HuH-7.5 (cell line): Measurements from ENCODE around the gene RBM15B.
"Not testable (repeated sequence)": the region's sequence is repeated elsewhere in the genome, so short reads cannot be mapped to it uniquely, and the experiment has no call there.

Source experiments
- DNase-seq: peaks from one replicate; pipeline ENCODE4 v3.0.0; 2011; ENCODE audit warnings: low spot score

RBM15B gene

DNA sequence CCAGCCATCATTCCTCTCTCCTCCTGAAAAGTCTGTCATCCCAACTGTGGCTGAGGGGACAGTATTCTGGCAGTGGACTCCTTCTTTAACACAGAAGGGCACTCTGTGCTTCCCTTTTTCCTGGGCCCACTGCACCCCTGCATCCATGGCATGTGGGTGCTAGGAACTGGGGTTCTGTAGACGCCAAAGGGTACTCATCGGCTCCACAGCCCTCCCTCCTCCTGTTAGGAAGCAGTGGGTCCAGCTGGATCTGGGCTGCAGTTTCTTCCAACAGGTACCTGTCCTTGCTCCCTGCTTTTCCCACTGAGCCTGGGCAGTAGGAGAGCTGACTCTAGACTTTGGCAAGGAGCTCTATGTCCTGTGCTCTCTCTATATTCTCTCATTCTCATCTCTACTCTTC lies 12.4 kb upstream of the RBM15B start:
- no peak for DNase-seq

GRCh38 chr3:51379301-51379700 lies 11.8 kb upstream of the RBM15B start:
- DNase-seq, result no peak

DNA sequence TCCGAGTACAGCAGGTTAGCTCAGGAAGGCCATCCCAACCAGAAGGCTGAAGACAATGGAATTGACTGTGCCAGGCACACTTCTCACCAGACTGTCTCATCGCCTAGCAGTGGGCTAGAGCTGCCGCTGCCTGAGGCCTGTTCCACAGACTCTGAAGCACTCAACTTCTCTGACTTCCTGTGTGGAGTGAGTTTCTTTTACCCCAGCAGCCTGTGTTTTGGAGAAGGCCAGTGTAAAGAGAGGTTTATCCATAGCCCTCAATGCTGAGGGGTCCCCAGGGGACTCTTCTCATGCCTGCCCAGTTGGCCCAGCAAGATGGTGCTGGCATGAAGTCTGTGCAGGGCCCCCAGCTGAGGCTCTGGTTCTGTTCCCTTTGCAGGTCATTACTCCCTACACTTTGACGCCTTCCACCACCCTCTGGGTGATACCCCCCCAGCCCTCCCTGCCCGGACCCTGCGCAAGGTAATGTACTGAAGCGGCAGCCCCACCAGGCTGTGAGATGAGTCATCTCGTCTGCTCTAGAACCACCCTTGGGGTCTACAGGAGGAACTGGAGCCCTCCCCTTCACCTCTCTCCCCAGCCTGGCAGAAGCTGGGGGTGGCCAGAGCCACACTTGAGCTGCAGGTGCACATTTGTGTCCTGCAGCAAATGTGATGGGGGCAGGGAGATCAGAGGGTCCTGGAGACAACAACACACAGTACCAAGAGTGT lies 11.2 kb upstream of the RBM15B start:
- DNase-seq, result no peak

- DNase-seq, result no peak
Observed at GRCh38 chr3:51380601-51381332, 10.3 kb upstream of the RBM15B start.

DNA sequence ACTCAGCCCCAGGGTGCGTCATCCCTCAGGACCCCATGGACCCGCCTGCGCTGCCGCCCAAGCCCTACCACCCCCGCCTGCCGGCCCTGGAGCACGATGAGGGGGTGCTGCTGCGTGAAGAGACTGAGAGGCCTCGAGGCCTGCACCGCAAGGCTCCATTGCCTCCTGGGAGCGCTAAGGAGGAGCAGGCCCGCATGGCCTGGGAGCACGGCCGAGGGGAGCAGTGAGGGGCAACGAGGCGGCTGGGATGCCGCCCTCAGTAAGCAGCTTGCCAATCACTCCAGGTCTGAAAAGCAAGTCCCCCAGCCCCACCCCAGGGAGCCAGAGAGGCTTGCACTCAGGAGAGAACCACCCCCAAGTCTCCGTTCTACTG lies 9.8 kb upstream of the RBM15B start:
- no peak for DNase-seq

DNA sequence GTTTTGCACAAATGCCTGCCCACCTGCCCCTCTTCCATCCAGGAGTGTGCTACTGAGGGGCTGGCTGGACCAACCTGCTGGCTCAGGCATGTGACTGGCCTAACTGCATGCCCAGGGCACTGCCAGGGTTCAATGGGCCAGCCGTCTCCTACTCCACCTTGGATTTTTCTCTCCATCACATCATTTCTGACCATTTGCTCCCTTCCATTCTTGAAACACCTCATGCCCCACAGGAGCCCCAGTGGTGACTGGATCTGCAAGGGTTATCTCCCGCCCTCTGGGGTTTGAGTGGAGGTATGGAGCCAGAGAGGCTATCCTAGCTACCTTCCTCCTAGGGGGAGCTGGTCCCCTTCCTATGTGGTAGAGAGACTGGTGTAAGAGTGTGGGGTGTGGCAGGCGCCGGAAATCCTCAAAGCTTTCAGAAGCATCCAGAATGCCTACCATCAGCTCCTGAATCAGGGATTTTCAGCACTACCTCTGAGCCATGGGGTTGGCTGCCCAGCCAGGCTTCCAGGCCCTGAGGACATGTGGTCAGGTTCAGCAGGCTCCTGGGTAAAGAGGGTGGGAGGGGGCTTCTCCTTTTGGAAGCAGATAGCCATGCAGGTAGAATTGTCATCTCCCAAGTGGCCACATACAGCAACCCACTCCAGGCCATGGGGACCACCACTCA lies 8.9 kb upstream of the RBM15B start:
- no peak for DNase-seq

GRCh38 chr3:51382947-51383578 lies 8.0 kb upstream of the RBM15B start:
- no peak for DNase-seq

- DNase-seq, result no peak
Observed at GRCh38 chr3:51384055-51384725, 6.9 kb upstream of the RBM15B start.

DNA sequence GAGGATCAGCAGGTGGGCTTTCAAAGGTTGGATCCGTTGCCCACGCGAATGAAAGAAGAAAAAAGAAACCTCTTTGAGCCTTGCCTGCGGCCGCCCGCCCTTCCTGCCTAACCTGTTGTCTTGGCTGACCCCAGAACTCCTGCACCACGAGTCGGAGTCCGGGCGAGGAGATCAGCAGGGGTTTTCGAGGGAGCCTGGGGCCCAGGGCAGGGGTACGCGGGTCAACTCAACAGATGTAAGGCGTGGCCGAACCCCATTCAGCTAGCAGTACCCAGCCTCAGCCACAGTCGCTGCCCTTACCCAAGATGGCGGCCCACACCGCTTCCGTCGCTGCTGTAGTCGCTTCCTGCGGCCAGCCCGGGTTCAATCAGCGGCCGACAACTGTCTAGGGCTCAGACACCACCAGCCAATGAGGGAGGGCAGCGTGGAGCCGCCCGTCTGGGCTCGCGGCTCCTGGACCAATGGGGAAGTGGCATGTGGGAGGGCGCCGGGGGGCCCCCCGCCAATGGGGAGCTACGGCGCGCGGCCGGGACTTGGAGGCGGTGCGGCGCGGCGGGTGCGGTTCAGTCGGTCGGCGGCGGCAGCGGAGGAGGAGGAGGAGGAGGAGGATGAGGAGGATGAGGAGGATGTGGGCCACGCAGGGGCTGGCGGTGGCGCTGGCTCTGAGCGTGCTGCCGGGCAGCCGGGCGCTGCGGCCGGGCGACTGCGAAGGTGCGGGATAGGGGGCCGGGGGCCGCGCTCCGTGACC lies 6.2 kb upstream of the RBM15B start, which contains the start of gene MANF:
Gene MANF (plus strand): TSS at position 566 of the 748 bp plus-strand sequence. CDS start 52 bp downstream, at position 618.
- peak; percentile 99 for DNase-seq

DNA sequence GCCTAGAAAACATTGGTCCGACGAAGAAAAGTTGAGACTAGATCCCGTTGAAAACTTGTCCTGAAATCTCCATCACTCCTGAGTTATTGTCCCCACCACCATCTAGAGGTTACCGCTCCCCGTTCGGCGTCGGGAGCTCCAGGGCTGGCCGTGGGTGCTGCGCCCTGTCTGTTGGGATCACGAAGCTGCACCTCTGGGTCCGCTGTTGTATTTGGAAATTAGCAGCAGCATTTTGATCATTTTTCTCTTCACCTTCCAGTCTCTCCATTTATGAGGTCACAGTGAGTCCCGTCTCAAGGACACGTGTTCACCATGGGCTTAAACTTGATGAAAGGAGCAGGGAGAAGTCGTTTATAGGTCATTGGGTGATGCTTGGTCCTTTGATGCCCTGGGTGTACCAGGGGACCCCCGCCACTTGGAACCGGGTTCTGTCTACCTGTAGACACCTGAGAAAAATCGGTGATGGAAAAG lies 5.4 kb upstream of the RBM15B start:
- DNase-seq, result no peak

- DNase-seq, result no peak
Observed at GRCh38 chr3:51386159-51386851, 4.8 kb upstream of the RBM15B start.

- no peak for DNase-seq
Observed at GRCh38 chr3:51386852-51387229, 4.2 kb upstream of the RBM15B start.

DNA sequence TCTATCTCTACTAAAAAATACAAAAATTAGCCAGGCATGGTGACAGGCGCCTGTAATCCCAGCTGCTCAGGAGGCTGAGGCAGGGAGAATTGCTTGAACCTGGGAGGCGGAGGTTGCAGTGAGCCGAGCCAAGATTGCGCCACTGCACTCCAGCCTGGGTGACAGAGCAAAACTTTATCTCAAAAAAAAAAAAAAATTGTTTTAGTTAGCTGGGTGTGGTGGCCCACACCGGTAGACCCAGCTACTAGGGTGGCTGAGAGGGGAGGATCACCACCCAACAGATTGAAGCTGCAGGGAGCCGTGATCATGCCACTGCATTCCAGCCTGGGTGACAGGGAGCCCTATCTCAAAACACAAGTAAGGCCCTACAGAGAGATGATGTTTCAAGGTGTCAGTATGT lies 3.8 kb upstream of the RBM15B start:
- not testable (repeated sequence) for DNase-seq

DNA sequence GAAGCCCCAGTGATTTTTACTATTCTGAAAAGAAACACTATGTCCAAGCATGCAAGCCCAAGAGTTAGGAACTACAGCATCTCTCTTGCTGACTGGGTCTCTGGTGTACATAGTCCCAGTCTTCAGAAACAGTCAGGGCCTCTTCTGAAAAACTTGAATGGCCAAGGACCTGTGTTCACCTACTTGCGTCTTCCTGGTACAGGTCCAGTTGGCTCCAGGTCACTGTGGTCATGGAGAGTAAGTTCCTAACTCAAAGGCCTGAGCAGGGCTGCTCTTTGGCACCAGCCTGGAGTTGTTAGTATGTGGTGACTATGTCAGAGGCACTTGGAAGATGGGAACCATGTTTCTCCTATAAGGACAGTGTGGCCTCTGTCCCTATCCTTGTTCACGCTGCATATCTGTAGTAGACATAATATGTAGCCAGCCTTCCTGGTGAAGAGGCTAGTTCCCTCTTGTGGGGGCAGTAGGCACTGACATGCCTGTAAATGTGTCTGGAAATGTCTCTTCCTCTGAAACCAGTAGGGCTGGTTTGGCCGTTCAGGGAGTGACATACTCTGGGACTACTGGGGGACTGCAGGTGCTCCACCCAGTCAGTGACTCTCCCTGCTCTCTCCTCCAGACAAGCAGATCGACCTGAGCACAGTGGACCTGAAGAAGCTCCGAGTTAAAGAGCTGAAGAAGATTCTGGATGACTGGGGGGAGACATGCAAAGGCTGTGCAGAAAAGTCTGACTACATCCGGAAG lies 2.6 kb upstream of the RBM15B start:
- DNase-seq, result no peak

- DNase-seq, result peak; percentile 72
Observed at GRCh38 chr3:51389423-51390183, 1.5 kb upstream of the RBM15B start.

- no peak for DNase-seq
Observed at GRCh38 chr3:51390246-51391074, 625 bp upstream of the RBM15B start.

DNA sequence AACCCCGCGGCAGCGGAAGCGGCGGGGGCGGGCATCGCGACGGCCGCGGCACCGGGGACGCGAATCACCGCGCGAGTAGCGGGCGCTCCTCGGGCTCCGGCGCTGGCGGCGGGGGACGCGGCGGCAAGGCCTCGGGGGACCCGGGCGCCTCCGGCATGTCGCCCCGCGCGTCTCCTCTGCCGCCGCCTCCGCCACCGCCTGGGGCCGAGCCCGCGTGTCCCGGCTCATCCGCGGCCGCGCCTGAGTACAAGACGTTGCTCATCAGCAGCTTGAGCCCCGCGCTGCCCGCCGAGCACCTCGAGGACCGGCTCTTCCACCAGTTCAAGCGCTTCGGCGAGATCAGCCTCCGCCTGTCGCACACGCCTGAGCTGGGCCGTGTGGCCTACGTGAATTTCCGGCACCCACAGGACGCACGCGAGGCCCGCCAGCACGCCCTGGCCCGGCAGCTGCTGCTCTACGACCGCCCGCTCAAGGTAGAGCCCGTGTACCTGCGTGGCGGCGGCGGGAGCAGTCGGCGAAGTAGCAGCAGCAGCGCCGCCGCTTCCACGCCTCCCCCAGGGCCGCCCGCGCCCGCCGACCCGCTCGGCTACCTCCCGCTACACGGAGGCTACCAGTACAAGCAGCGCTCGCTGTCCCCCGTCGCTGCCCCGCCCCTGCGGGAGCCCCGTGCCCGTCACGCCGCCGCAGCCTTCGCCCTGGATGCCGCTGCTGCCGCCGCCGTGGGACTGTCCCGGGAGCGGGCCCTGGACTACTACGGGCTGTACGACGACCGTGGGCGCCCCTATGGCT lies 675 bp downstream of the RBM15B start:
- no peak for DNase-seq
